Measurements from ENCODE around the gene KRTAP10-8.

- TF ChIP-seq CTCF (IDR thresholded peaks at IDR 0.05) (no peak), EZH2 (IDR thresholded peaks at IDR 0.05) (no peak)
Measured at GRCh38 chr21:44637018-44637850, 25.4 kb downstream of the KRTAP10-8 start, which contains the start of gene KRTAP10-10.
